Esophagus (tissue), 2 donors: ENCODE measurements around the gene ABHD17A. TPM values are rescaled to one million over a fixed set of nuclear protein-coding genes. Genes with fewer than 3 reads are reported as not detected.
"Not testable (repeated sequence)": the region's sequence is repeated elsewhere in the genome, so short reads cannot be mapped to it uniquely, and the experiment has no call there.

ENCODE experiments used
- H3K27ac ChIP-seq, 2 donors: one replicate each; pipeline ENCODE4 v1.5.1; 2013; ENCODE audit warnings: low read depth in 2 of 2, mild to moderate bottlenecking in 2 of 2, inconsistent platforms in 1 of 2, low read length in 1 of 2, moderate library complexity in 1 of 2
- H3K27me3 ChIP-seq, 2 donors: one replicate each; pipeline ENCODE4 v1.6.1; 2013; ENCODE audit warnings: low read length in 2 of 2, control low read depth in 1 of 2, mild to moderate bottlenecking in 1 of 2; ENCODE audit not compliant: insufficient read depth in 2 of 2, control insufficient read depth in 1 of 2
- H3K36me3 ChIP-seq, 2 donors: one replicate each; pipeline ENCODE4 v1.6.1; 2013; ENCODE audit warnings: low read length in 1 of 2; ENCODE audit not compliant: control insufficient read depth in 2 of 2, insufficient read depth in 2 of 2
- H3K4me1 ChIP-seq, 2 donors: one replicate each; pipeline ENCODE4 v1.6.1; 2013; ENCODE audit warnings: low read length in 1 of 2; ENCODE audit not compliant: control insufficient read depth in 2 of 2, insufficient read depth in 2 of 2
- H3K4me3 ChIP-seq, 2 donors: one replicate each; pipeline ENCODE4 v1.5.1; 2013; ENCODE audit warnings: low read length in 2 of 2, mild to moderate bottlenecking in 2 of 2, low read depth in 1 of 2, moderate library complexity in 1 of 2
- H3K9me3 ChIP-seq, 2 donors: one replicate each; pipeline ENCODE4 v1.6.1; 2013; ENCODE audit warnings: mild to moderate bottlenecking in 2 of 2, low read depth in 1 of 2, low read length in 1 of 2, moderate library complexity in 1 of 2; ENCODE audit not compliant: control insufficient read depth in 2 of 2, insufficient read depth in 1 of 2
- WGBS, 2 donors: extraction: QIAGEN DNeasy Blood & Tissue Kit; methylation state at CpG; one replicate each; pipeline ENCODE4 v1.1.7; 2013; 5-methylcytosine and 5-hydroxymethylcytosine counted together
- polyA plus RNA-seq, 2 donors: library from polyadenylated mRNA; stranded (reverse); fragments of 200-250 nt; gene quantifications; one replicate each; pipeline ENCODE4 v1.2.3, GENCODE V29; 2013
- donor health status: healthy with polysubstance abuse.
- donor health status: Bipolar disorder and iron deficiency.

ABHD17A gene
- polyA plus RNA-seq, result 10 to 100 TPM; 73.9 to 76.2 TPM

DNA sequence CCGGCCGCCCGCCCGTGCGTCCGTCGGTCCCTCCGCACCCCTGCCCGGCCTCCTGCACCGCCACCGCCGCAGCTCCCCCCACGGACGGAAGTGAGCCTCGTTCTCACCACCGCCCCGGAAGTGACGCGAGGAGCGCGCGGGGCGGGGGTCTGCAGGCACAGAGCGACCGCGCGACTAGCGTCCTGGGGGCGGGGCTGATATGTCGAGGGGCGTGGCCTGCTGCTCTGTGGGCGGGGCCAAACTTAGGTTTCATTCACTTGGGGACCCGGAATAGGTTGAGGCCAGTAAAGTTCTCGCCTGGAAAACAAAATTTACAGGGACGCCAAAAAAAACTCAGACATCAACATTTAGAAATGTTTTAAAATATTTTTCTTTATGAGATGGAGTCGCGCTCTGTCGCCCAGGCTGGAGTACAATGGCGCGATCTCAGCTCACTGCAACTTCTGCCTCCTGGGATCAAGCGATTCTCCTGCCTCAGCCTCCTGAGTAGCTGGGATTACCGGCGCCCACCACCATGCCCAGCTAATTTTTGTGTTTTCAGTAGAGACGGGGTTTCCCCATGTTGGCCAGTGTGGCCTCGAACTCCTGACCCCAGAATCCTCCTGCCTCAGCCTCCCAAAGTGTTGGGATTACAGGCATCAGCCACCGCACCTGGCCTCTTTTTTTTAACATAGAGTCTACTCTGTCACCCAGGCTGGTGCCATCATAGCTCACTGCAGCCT, at the start of gene ABHD17A:
ABHD17A (minus strand) TSS at position 99 of the 722 bp plus-strand sequence. CDS start 3,930 bp downstream, outside the sequence.
- 21 to 28% methylated on average over 34 to 46 of the region's 46 CpGs for WGBS, 2 donors
- peaks cover 18 to 24% of the 10 kb centered on the region in 2 donors for H3K4me1 ChIP-seq
- H3K36me3 ChIP-seq, H3K9me3 ChIP-seq, H3K27me3 ChIP-seq: not testable (repeated sequence)
- peak within 1 kb of the TSS; percentile 88 to 92 for H3K27ac ChIP-seq
- H3K4me3 ChIP-seq, result peak within 1 kb of the TSS; percentile 84 to 91

DNA sequence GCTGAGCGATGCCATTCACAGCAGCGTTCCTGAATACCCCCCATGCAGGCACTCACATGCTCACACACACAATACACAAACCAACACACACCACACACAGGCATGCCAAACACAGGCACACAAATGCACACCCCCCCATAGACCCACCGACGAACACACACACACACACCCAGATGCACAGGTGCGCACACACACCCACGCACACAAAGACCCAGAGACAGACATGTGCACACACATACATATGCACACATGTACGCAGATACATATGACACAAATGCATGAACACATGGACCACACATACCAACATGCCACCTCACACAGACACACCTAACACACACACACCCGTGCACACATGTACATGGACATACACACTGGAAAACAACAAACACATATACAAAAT, 48.6 kb upstream of the ABHD17A start:
- peaks cover 5 to 10% of the 10 kb centered on the region in 2 donors for H3K4me1 ChIP-seq
- WGBS, 2 donors, result 87 to 92% methylated on average over 8 of the region's 8 CpGs

DNA sequence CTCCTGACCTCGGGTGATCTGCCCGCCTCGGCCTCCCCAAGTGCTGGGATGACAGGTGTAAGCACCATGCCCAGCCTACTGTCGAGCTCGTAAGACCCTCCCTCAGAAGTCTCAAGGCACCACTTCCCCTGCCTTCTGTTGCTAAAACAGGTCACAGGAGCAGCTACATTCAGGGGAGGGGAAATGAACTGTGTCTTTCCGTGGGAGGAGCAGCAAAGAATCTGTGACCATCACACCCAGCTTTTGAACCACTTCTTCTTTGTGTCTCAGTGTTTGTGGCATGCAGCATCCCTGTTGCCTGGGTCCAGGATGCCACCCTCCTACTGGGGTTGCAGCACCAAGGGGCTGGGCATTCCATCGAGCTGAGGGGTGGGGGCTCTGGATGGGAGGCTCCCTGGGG, 47.9 kb upstream of the ABHD17A start:
- Histone ChIP-seq H3K27me3 (no peaks in the 10 kb centered on the region), H3K27ac (no peak overlapping the region), H3K4me1 (peaks cover 5 to 10% of the 10 kb centered on the region in 2 donors), H3K36me3 (no peaks in the 10 kb centered on the region), H3K9me3 (no peaks in the 10 kb centered on the region), H3K4me3 (no peak overlapping the region)
- WGBS, 2 donors, result 69 to 72% methylated on average over 7 of the region's 7 CpGs

More for the DNA sequence above, 48.6 kb upstream of the ABHD17A start:
- Histone ChIP-seq H3K27me3 (no peaks in the 10 kb centered on the region), H3K9me3 (no peaks in the 10 kb centered on the region), H3K27ac (no peak overlapping the region), H3K36me3 (no peaks in the 10 kb centered on the region), H3K4me3 (no peak overlapping the region)

DNA sequence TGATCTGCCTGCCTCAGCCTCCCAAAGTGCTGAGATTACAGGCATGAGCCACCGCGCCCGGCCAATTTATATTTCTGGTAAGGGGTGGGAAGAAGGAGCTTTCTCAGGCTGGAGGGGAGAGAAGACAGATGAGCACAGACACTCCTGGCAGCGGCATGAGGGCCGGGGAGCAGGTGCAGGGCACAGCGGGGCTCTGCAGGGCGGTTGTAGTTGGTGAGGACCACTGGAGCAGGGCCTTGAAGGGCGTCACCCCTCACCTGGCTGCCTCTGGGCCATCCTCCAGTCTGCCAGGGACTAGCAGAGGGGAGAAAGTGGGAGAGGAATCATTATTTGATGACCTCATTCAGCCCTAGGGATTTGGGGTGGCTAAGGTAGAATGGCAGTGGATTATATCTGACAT, 47.1 kb upstream of the ABHD17A start:
- Histone ChIP-seq H3K36me3 (no peaks in the 10 kb centered on the region), H3K4me3 (no peak overlapping the region), H3K9me3 (no peaks in the 10 kb centered on the region), H3K27ac (no peak overlapping the region), H3K4me1 (peaks cover 5 to 10% of the 10 kb centered on the region in 2 donors), H3K27me3 (no peaks in the 10 kb centered on the region)
- 90 to 92% methylated on average over 8 of the region's 8 CpGs for WGBS, 2 donors

DNA sequence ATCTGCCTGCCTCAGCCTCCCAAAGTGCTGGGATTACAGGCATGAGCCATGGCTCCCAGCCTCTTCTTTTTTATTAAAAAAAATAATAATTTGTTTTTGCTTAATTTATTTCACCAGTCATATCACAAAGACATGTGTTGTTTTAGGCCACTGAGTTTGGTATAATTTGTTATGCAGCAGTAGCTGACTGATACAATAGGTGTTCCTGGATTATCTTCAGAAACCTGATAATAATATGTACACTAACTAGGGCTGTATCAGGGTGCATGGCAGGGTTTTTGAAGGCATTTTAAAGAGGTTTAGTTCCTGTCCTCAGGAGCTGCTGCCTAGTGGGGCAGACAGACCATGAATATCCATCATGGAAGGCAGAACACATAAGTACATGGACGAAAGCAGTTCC, 46.1 kb upstream of the ABHD17A start:
- H3K9me3 ChIP-seq, result no peaks in the 10 kb centered on the region
- no peak overlapping the region for H3K4me3 ChIP-seq
- H3K27me3 ChIP-seq, result no peaks in the 10 kb centered on the region
- WGBS, 2 donors, result 87 to 96% methylated on average over 1 of the region's 1 CpG
- no peaks in the 10 kb centered on the region for H3K36me3 ChIP-seq
- H3K27ac ChIP-seq, result no peak overlapping the region
- H3K4me1 ChIP-seq, result peaks cover 5 to 7% of the 10 kb centered on the region in 2 donors

DNA sequence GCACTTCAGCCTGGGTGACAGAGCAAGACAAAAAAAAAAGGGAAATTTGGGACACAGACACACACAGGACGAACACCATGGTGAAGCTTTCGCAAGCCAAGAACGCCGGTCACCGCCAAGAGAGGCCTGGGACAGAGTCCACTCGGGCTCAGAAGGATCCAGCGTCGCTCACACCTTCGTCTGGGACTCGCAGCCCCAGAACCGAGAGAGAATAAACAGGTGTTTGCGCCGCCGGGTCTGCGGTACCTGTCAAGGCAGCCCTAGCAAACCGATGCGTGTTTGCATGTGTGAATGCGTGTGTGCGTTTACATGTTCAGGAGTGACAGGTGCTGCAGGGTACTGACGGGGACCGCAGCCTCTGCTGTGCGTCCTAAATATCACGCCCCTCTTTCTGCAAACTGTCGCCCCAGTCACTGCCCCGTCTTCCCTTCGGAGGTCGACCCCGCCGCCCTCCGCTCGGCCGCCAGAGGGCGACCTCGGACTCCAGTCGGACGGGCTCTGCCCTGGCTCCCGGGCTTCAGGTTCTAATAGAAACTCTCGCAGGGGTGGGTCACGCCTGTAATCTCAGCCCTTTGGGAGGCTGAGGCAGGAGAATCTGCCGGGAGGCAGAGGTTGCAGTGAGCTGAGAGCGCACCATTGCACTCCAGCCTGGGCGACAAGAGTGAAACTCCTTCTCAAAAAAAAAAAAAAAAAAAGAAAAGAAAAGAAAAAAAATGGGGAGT, 43.9 kb upstream of the ABHD17A start:
- Histone ChIP-seq H3K36me3 (peaks cover 3 to 8% of the 10 kb centered on the region in 2 donors), H3K9me3 (no peaks in the 10 kb centered on the region), H3K4me1 (peaks cover 3 to 7% of the 10 kb centered on the region in 2 donors), H3K27me3 (no peaks in the 10 kb centered on the region), H3K4me3 (peak overlapping the region in 1 of 2 donors; percentile 2), H3K27ac (no peak overlapping the region)
- 9 to 10% methylated on average over 42 of the region's 42 CpGs for WGBS, 2 donors

DNA sequence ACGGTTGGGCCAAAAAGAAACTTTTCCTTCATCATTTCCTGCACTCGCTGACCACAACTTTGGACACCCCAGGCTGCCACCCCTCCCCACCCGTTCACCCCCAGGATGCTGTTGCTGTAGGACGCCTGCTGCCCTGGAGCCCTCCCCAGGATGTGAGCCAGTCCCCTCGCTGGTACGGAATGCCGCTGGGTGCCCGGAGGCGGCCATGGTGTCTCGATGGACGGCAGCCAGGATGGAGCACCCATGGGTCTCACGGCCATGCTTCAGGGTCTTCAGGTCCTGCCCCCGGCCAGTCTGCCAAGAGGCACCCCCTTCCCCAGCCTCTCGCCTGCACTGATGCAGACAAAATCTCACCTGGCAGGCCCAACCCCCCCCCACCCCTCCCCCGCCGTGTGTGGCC, 40.2 kb upstream of the ABHD17A start:
- no peak overlapping the region for H3K27ac ChIP-seq
- no peaks in the 10 kb centered on the region for H3K27me3 ChIP-seq
- H3K9me3 ChIP-seq, result no peaks in the 10 kb centered on the region
- no peak overlapping the region for H3K4me3 ChIP-seq
- WGBS, 2 donors, result 89 to 91% methylated on average over 16 of the region's 16 CpGs
- peaks cover 3 to 7% of the 10 kb centered on the region in 2 donors for H3K4me1 ChIP-seq
- H3K36me3 ChIP-seq, result peaks cover 8 to 34% of the 10 kb centered on the region in 2 donors

DNA sequence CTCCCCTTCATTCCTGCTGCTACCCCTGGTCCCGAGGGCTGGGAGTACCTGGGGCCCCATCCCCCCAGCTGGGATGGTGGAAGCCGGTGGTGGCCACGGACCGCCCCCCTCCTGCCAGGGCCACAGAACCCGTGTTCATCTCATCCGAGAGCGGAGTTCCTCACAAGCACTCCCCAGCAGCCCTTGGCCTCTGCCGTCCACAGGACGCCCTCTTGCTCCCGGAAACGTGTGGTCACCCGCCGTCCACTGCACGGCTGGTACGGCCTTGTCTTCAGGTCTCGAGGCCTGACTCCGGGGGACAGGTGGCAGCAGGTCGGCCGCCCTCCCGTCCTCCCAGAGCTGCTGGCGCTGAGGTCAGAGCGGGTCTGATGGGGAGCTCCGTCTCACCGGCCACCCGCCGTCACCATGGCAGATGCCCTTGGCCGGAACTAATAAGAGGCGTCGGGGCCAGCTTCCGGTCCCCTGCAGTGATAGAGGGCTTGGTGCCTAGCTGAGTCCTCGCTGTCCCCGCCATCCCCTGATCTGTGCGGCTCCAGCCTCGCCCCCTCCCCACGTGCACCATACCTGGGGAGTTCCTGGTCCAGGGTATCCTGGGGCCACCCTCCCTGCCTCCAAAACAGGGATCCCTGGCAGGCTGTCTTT, 39.1 kb upstream of the ABHD17A start:
- WGBS, 2 donors, result 91% methylated on average over 35 of the region's 35 CpGs
- peaks cover 8 to 39% of the 10 kb centered on the region in 2 donors for H3K36me3 ChIP-seq

DNA sequence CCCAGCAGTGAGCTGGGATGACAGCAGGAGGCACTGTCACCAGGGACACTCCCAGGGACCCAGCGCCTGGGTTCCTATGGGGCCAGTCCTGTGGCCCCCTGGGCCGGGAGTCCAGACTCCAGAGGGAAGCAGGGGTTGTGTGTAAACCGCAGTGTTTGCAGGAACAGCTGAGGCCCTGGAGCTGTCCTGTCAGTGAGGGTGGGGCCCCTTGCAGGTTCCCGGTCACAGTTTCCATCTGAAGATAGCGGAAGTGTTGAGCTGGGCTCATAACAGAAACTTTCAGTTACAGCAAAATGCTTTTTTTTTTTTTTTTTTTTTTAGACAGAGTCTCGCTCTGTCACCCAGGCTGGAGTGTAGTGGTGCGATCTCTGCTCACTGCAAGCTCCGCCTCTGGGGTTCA, 38.0 kb upstream of the ABHD17A start:
- no peaks in the 10 kb centered on the region for H3K4me1 ChIP-seq
- WGBS, 2 donors, result 81 to 83% methylated on average over 7 to 8 of the region's 8 CpGs
- H3K9me3 ChIP-seq, result no peaks in the 10 kb centered on the region
- H3K36me3 ChIP-seq, result peaks cover 8 to 46% of the 10 kb centered on the region in 2 donors
- H3K27ac ChIP-seq, result no peak overlapping the region
- no peak overlapping the region for H3K4me3 ChIP-seq
- H3K27me3 ChIP-seq, result no peaks in the 10 kb centered on the region

More for the DNA sequence above, 39.1 kb upstream of the ABHD17A start:
- Histone ChIP-seq H3K4me1 (no peaks in the 10 kb centered on the region), H3K4me3 (no peak overlapping the region), H3K27me3 (no peaks in the 10 kb centered on the region), H3K9me3 (no peaks in the 10 kb centered on the region), H3K27ac (no peak overlapping the region)
